ENCODE data around the gene RAMP1.

The RAMP1 gene

GRCh38 chr2:237898057-237898414, 38.6 kb downstream of the RAMP1 start:
- DNase-seq = no peak

DNA sequence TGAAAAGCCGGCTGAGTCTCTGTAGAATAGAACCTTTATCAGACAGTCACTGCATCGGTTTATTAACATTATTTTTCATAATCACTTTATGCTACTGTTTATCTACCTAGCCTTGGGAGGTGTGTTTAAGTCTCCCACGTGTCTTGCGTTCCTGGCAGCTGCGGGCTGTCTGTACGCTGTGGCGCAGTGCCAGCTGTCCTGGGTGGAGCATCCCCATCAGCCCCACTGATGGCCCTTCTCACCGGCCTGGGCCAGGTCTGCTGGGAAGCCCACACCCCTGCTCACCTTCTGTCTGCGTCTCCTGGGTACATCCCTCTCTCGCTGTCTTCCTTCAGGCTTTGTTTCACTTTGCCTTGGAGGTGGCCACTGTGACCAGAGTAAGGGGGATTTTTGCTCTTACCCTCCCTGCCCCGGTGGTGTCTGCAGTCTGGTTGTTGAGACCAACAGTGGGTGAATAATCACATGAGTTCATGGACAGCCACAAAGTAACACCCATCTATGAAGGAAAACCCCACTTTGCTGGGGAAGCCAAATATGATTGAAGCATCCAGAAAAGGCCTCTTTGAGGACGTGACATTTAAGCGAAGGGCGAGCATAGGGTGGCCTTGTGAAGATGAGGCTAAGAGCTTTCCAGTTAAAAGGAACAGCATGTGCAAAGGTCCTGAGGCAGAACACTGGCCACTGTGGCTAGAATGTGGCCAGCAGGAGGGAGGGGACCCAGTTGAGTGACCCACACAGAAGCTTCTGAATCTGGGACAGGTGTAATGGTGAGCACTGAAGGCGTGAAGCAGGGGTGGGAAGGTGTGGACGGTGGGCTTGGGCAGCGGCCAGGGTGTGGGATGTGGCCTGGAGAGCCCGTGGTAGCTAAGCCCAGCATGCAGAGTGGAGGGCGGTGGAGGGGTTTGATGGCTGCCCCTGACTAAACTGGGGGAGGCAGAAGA, 41.7 kb downstream of the RAMP1 start:
- no peak for DNase-seq

DNA sequence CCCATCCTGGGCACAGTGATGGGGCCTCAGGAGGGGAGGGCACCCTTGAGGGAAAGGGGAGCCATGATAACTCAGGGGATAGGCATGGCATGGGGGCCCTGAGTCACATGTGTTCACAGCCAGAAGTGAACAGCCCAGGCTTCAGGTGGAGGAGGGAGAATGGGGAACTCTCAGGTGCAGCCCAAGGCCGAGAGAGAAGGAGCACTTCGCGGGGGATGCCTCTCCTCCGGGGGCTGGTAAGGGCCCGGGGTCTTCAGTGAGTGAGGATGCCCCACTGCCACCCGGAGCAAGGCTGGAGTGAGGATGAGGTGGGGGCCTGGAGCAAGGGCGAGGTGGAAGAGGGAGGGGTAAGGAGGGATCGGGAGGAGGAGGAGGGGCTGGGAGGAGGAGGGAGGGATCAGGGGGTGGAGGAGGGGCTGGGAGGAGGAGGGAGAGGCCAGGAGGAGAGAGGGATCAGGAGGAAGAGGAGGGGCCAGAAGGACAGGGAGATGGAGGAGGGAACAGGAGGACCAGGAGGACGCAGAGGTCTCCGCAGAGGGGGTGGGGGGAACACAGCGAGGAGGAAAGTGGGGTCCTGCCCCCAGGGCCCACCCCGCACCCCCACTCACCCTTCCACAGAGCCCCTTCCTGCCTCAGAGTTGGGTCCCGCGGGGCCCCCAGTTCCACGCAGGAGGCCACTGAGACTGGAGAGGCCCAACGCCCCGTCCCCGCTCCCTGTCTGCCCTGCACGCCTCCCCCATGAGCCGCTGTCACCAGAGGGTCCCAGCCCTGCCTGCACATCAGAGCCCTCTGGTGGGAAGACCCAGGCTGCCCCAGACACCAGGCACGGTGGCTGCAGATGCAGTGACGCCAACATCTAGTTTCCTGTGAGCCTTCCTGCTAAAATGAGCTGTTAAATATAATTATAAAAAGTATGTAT, 42.8 kb downstream of the RAMP1 start:
- DNase-seq = no peak

GRCh38 chr2:237904831-237905599, 45.6 kb downstream of the RAMP1 start:
- DNase-seq = no peak

DNA sequence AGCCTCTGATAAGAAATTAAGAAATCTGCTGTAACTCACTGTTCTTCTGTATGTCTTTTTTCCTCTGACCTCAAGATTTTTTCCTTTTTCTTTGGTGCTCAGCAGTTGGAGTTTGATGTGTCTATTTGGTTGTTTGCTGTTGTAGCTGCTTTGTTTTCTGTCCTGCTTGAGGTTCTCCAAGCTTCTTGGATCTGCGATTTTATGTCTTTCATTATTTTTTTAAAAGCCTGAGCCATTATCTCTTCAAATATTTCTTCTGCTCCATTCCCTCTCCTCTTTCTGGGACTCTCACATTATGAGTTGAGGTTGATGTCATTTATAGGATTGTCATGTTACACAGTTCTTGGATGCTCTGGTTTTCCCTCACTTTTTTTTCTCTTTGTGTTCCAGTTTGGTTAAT, 47.7 kb downstream of the RAMP1 start:
- DNase-seq = no peak

GRCh38 chr2:237909075-237909695, 49.8 kb downstream of the RAMP1 start:
- no peak for DNase-seq

- no peak for DNase-seq
Measured at GRCh38 chr2:237909801-237910475, 50.5 kb downstream of the RAMP1 start.

- DNase-seq = no peak
Measured at GRCh38 chr2:237910576-237911362, 51.3 kb downstream of the RAMP1 start.

GRCh38 chr2:237911363-237912017, 52.1 kb downstream of the RAMP1 start:
- DNase-seq = no peak

DNA sequence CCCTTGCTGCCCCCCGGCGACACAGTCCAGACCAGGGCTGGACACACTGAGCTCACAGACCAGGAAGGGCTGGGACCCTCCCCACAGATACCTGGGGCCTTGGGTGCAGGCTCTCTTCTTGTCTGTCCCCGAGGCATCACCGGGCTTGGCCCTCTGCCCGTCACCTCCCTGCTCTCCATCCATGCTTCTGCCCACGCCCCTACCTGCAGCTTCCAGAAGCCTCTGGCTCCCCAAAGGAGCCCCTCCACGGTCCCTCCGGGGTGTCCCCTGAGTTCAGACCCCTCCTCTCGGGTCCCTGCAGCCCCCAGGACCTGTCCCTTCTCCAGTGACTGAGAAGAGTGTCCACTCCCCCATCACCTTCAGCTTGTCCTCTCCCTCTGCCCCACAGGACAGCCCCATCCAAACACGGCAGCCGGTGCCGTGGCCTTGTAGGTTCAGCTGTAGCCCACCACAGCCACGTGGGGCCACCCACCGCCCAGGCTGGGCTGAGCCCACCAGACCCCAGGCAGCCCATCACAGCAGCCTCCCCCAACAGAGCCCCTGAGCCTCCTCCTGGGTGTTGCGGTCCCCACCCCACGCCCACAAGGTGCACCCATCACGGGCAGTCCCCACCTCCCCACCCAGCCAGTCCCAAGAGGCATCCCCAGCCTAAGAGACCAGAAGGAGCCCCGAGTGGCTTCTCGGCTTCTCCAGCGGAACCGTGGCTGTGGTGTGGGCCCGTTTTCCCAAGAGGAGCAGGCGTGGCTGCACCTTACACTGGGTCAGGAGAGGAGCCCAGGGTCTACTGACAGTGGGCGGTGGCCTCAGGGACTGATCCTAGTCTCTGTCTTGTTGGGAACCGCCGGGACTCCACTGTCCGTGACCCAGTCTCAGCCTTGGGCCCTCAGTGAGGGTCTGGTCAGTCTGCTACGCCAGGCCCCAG, 53.1 kb downstream of the RAMP1 start:
- no peak for DNase-seq

- no peak for DNase-seq
Measured at GRCh38 chr2:237913193-237913917, 53.9 kb downstream of the RAMP1 start.

- DNase-seq = no peak
Measured at GRCh38 chr2:237915576-237915975, 56.2 kb downstream of the RAMP1 start.

DNA sequence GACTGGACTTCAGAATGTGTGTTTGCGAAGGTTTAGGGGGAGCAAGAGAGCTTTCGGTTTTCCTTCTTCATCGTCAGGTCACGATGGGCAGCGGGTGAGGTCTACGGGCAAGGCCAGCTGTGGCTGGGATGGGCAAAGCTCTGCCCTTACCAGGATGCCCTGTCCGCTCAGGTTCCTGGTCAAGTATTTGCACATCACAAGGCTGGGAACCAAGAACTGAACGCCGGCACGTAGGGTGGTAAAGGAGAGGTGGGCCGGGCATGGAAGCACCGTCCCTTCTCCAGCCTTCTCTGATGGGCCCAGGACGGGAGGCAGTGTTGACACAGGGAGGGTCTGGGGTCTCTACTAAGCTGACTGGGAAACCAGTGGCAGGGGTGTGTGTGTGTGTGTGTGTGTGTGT, 56.9 kb downstream of the RAMP1 start:
- DNase-seq = no peak

GRCh38 chr2:237917696-237918374, 58.4 kb downstream of the RAMP1 start:
- DNase-seq = no peak

DNA sequence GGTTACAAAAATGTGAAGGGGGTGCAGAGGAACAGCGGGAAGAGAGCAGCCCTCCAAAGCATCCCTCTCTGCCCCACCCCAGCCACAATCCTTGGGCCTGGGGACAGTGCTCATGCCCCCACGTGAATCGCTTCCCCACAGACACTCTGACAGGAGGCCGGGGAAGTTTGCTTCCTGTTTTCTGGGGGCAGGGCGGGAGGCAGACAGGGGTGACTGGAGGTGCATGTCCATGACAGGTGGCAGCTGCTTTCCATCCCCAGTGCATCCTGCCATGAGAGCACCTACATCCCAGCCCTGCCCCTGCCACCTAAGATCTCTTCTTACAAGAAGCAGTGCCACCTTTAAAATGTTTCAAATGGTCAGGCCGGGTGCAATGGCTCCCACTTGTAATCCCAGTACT, 60.2 kb downstream of the RAMP1 start:
- no peak for DNase-seq

DNA sequence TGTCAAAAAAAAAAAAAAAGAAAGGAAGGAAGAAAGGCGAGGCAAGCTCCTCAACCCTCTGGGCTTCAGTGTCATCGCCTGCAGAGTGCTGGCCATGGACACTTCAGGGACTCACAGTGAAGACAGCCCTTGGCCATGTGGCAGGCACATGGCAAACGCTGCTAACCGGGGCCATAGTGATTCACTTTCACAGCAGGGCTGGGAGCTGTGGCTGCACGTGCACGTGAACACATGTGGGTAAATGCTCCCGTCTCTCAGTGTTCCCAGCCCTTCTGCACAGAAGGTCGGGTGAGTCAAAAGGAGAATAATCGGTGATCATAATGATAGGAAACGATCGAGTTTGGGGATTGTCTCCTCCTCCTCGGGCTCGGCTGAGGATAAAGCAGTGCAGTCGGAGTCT, 61.2 kb downstream of the RAMP1 start:
- DNase-seq = no peak

DNA sequence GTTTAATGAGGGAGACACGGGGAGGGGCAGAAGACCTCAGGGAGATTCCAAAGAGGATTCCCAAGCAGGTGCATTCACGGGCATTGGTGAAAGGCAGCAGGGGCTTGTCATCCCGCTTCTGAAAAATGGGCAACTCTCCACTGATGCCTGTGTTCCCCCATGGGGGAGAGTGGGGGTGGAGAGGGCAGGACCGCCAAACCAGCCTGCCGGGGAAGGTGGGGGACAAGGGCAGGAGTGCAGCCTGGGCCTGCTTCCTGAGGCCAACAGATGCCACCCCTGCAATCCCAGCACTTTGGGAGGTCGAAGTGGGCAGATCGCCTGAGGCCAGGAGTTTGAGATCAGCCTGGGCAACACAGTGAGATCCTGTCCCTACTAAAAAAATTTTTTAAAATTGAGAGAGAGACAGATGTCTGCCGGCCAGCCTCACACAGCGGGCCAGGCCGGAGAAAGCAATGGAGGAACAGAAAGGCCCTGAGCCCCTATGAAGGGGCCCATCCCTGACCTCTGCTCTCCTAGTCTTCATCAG, 62.6 kb downstream of the RAMP1 start:
- DNase-seq = no peak

Data from stimulated activated CD4-positive, alpha-beta T cell treated with anti-CD3 and anti-CD28 coated beads, Interleukin-4, amount 100 ng/mL, for 4 hours (primary cell).